HT-29 (cell line): ENCODE measurements around the gene TM2D1. TPM values are rescaled to one million over a fixed set of nuclear protein-coding genes. Genes with fewer than 3 reads are reported as not detected.

ENCODE experiments used
- DNase-seq: peaks from one replicate; pipeline ENCODE4 v3.0.0-alpha.2; 2015; ENCODE audit warnings: low spot score
- total RNA-seq: library from RNA; depleted of rRNA; stranded (reverse); fragments of >200 nt; shearing (Covaris generic); gene quantifications from 2 replicates; pipeline ENCODE4 v1.2.3, GENCODE V29; 2014; rRNA removed

TM2D1 gene
- total RNA-seq, 1 experiment from 2014 or later = 27.2 TPM

GRCh38 chr1:61644303-61644702 lies 80.6 kb downstream of the TM2D1 start:
- DNase-seq = no peak

DNA sequence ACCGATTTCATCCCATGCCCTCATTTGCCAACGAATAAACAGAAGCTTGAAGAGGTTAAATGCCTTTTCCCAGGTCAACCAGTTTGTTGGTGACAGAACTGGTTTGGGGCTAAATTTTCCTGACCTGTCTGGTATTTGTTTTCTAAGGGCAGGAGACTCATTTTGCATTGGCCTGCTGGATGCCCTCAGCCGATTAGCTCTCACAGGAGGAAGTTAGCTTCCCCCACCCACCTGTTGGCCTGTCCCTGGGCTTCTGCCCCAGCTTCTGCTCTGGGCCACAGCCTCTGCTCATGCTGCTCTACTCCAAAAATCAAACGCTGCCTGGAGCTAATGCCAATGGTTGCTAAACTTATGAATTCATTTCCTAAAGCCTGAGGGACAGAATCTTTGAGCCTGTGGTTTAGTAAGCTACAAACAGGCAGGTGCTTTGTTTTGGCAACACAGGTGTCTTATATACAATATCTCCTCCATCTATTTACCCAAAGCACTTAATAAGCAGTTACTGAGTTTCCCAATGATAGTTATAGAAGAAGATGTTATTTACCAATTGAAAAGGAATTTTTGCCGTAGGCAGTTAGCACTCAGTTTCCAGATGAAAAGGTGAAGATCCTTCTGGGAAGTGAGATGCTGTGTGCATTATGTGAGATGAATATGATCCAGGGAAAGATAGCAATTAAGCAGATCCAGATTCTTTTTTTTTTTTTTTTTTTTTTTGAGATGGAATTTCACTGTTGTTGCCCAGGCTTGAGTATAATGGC lies 82.3 kb downstream of the TM2D1 start:
- DNase-seq = no peak

DNA sequence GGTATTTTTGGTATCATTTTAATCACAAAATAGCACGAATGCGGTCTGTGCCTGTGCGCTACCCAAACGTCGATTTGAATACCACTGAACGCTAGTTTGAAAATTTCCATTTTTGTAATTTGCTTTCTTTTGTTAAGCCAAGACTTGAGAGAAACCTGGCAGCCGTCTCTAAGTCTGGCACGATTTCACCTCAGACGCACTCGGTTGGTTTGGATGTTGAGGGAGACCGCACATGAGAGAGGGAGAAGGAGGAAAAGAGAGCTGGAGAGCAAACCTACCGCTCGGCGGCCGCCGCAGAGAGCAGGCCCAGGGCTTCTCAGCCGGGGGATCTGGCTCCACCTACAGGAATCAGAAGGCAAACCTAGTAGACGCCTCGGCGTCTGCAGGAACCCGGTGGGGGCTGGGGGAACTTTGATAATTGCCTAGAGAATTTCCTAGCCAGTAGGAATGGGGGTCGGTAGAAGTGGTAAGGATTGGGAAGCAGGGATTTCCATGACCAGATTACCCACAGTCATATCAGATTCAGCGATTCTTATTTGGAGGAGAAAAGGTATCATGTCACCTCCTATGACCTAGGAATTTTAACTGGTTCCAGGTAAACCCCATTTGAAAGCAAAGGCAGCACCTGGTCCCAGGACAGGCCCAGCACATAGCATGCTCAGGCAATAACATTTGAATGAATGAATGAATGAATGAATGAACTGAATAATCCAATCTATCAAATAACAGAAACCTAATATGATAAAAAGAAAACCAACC lies 83.2 kb downstream of the TM2D1 start:
- peak; percentile 42 for DNase-seq

DNA sequence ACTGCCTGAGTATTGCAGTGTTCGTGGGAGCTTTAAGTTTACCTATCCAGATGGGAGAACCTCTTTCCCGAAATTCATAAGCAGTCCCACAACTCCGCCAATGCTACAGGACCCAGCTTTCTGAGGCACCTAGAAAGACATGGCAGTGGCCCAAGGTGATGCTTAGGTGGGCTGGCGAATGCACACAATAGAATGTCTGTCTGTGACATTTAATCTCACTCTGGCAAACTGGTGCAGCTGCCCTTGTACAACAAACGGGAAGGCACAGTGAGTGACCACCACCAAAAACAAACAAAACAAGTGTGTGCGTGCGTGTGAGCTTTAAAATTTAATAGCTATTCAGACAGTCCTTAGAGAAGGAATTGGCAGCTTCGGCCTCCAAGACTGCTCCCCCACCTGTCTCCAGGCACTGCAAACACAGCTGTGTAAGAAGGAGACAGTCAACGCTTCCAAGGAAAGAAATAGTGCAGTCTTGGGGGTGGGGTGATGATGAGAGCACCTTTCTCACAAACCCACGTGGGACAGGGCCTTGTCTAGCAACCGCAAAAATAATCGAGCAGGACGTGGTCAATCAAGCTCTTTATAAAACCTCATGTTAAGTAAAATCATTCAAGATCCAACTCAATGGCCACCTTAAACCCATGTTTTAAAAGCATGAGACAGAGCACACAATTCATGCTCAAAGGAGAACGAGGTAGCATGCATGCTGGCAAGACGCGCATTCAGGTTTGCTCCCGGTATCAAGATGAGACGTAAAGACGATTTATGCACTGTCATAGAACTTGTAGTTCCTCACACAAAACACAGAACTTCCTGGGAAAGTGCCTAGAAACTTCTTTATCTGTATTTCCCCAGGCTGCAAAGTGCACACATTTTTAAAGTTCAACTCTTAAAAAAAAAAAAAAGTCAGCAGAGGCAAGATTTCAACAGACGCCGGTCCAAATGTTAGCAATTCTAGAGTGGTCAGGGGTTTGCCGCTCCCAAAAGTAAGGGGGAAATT lies 84.1 kb downstream of the TM2D1 start:
- no peak for DNase-seq

GRCh38 chr1:61639608-61640336 lies 85.2 kb downstream of the TM2D1 start:
- DNase-seq = no peak

DNA sequence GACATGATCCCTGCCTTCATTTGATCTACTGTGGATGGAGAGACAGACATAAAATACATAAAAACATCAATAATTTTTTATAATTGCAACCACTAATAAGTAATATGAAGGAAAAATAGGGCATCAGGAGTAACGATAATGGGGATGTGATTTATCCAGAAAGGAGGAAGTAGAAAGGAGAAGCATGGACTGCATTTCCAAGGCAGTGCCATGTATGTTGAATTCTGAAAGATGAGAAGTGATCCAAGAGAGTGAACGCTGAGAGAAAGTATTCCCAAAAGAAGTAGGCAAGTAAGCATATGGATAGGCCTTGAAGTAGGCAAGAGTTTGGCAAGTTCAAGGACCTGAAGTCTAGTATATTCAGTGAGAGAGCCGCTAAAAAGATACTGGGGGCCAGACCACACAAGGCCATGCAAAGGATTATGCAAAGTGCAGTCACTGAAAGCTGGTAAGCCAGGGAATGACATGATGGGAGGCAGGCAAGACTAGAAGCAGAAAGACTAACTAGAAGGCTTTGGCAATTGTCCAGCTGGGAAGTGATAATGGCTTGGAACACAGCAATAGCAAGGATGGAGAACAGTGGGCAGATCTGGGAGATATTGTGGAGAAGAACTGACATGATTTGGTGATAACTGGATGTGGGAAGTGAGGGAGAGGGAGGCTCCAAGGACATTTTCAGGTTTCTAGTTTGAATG lies 85.9 kb downstream of the TM2D1 start:
- no peak for DNase-seq

- no peak for DNase-seq
Measured at GRCh38 chr1:61638296-61638695, 86.6 kb downstream of the TM2D1 start.

GRCh38 chr1:61637470-61637869 lies 87.5 kb downstream of the TM2D1 start:
- no peak for DNase-seq

DNA sequence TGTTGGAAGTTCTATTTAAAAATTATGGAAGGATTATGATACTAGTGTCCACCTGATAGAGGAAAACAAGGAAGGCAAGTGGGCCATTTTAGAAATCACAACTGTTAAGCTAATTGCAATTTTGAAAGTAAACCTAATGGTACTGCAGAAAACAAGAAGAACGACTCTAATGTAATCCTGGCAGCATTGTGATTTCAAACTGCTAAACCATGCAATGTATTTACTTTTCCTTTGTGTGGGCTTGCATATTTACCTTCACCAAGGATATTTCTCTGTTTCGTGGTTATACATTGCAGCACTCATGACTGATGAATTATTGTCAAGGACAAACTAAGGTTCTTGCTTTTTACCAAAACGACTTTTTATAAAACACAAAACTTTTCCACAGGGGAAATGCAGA lies 88.1 kb downstream of the TM2D1 start:
- DNase-seq = no peak

DNA sequence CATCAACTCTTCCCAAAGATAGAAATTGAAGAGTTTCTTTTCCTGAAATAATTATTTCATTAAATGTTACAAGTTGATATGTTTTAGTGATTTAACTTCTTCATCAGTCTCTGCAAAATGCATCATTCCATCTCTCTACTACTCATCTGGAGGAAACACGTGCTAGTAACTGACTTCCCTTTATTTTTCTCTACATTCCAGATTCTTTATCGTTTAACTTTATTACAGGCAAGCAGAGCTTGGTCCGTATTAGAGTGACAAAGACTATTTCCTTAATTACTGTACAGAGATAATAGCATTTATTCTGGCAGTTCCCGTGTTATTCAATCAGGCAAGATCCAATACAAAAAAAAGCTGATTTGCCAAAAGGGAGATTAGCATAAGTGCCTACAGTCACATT lies 88.6 kb downstream of the TM2D1 start:
- no peak for DNase-seq

GRCh38 chr1:61635557-61635956 lies 89.4 kb downstream of the TM2D1 start:
- DNase-seq = no peak

- DNase-seq = no peak
Measured at GRCh38 chr1:61631436-61631835, 93.5 kb downstream of the TM2D1 start.

Other genes starting within 250 kb of the TM2D1 start
- 28.3 and 33.8 TPM in 2 replicates for gene PATJ, start 17.3 kb upstream of the TM2D1 start, total RNA-seq